Spleen (tissue), 7 donors: Measurements from ENCODE around the gene HMOX2.

Source experiments
- CTCF ChIP-seq, 11 experiments: fragments of 200-600 bp in 7 of 11; fragments of 450-650 bp in 4 of 11; sonication (generic) in 4 of 11; IDR thresholded peaks in 8 of 11; conservative IDR thresholded peaks in 3 of 11; 1 replicate in 7 of 11; 2 replicates in 4 of 11; pipeline versions ENCODE4 v1.4.0 to v1.8.0; 2016 to 2021; ENCODE audit warnings: antibody characterized with exemption in 11 of 11, inconsistent platforms in 4 of 11, mild to moderate bottlenecking in 1 of 11
- POLR2A ChIP-seq, 3 donors: fragments of 450-650 bp; IDR thresholded peaks; one replicate each; pipeline ENCODE4 v1.5.1; 2017; ENCODE audit warnings: antibody characterized with exemption in 3 of 3, mild to moderate bottlenecking in 1 of 3
- POLR2AphosphoS5 ChIP-seq, 3 donors: sonication (generic); formaldehyde crosslinking; IDR thresholded peaks; one replicate each; pipeline ENCODE4 v1.5.1; 2017; ENCODE audit warnings: antibody characterized with exemption in 3 of 3
- donor health status: DM: no; HTN: no; CAD: no; lungs with moderate emphysema.
- donor health status: DM: no; HTN: no; CAD: no.
- donor health status: DM: no; HTN: no; CAD: no.

- no peak for TF ChIP-seq CTCF (IDR thresholded peaks at IDR 0.05 in 8 of 11, conservative IDR thresholded peaks at IDR 0.05 in 3 of 11)
- no peak for TF ChIP-seq POLR2AphosphoS5 (IDR thresholded peaks at IDR 0.05)
- no peak for TF ChIP-seq POLR2A (IDR thresholded peaks at IDR 0.05)
Measured at GRCh38 chr16:4471869-4472268, 4.3 kb upstream of the HMOX2 start.
